IPS DF 4.7 (cell line): Measurements from ENCODE around the gene SFXN3.

Source experiments
- DNase-seq: peaks from one replicate; pipeline ENCODE4 v3.0.0-alpha.2; 2013; ENCODE audit warnings: low spot score; ENCODE audit errors: extremely low read depth

Gene SFXN3

DNA sequence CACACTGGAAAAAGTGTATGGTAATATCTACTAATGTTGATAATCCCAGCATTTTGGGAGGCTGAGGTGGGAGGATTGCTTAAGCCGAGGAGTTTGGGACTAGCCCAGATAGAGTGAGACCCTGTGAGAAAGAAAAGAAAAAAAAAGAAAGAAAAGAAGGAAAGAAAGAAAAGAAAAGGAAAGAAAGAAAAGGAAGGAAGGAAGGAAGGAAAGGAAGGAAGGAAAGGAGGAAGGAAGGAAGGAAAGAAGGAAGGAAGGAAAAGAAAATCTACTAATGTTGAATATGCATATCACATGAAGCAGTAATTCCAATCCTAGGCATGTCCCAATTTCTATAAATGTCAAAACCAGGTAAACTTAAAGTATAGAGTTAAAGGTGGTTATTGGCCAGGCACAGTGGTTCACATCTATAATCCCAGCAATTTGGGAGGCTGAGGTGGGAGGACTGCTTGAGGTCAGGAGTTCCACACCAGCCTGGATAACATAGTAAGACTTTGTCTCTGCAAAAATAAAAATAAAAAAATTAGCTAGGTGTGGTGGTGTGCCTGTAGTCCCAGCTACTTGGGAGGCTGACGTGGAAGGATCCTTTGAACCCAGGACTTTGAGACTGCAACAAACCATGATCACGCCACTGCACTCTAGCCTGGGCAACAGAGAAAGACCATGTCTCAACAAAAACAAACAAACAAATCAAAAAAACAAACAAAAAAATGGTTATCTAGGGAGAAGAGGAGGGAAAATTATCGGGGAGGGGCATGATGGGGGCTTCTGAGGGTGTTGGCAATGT, 25.5 kb downstream of the SFXN3 start:
- DNase-seq: no peak

DNA sequence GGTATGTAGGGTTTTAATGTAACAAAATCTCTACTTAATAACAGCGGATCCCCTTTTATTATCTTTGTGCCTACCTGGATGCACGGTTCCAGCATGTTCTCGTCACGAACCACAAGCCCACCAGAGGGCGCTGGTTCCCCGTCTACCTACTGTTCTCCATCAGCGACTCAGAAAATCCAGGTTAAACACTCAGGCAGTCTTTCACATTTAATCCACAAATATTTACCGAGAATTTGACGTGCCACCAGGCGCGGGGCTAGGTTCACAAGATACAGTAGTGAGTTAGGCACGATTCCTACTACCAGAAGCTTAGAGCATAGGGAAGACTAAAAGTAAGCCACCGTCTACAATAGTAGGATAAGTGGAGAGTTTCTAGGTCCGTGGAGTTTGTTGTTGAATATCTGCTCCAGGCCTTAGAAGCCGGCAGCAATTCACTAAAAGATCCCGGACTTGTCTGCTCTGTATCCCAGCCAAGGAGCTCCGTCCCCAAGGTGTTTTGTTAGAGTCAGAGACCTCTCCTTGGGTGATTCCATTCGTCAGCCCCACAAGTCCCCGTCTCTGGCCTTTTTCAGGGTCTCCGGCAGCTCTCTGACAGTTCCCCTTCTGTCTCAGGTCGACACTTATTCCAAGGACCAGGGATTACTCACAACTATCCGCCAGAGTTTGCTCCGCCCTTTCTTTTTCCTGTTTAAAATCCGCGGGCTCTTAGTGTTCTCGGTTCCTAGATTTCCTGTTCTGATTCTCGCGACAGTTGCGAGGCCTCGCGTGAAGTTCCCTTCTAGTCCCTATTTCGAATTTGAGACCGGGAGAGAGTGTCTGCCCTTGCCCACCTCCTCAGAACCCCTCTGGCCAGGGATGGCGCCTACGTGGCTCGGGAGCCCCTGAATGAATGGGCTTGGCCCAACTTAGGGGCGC, 29.3 kb downstream of the SFXN3 start:
- DNase-seq: no peak

DNA sequence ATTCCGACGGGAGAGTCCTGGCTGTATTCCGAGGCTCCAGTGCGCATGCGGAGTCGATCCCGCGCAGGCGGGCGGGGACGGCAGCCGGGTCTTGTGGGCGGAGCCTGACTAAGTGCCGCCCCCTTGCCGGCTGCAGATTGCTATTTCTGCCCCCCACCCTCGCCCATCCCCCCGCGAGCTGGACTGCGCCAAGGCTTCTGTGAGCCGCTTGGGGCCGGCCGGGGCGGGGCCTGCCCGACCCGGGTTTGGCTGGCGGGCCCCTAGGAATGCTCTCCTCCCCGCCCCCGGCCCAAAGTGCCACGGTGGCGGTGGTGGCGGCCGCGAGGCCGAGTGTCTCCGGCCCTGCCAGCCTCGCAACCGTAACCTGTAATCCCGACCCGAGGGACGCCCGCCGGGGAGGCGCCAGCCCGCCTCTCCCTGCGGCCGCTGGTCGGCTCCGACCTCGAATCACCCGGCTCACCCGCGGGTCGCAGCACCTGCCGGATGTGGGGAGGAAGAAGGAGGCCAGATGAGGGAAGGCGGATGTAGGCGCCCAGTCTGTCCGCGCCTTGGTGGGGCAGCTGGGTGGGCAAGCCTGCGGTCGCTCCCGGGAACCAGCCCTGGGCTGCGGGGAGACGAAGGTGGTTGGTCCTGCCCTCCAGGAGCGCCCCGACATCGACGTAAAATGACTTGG, 30.1 kb downstream of the SFXN3 start:
- no peak for DNase-seq

DNA sequence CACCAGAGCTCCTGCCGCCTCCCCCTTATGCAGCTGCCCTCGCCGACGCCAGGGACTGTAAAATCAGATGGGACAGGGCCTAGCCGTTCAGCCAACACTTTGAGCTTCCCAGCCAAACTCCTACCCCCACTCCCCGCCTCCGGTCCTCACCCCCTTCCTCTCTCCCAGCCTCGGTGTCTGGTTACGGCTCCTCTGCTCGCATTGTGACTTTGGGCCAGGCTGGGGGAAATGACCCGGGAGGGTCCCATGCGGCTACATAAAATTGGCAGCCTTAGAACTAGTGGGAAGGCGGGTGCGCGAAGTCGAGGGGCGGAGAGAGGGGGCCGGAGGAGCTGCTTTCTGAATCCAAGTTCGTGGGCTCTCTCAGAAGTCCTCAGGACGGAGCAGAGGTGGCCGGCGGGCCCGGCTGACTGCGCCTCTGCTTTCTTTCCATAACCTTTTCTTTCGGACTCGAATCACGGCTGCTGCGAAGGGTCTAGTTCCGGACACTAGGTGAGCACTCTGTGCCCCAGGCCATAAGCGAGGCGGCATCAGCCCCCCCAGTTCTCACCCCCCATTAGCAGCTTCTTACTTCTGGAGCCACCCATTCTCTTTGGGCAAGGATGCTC, 30.7 kb downstream of the SFXN3 start, which contains the start of gene KAZALD1:
Gene KAZALD1, plus strand, starts transcription at position 366 of the 608 bp plus-strand sequence. CDS start 604 bp downstream, outside the sequence.
- no peak for DNase-seq

DNA sequence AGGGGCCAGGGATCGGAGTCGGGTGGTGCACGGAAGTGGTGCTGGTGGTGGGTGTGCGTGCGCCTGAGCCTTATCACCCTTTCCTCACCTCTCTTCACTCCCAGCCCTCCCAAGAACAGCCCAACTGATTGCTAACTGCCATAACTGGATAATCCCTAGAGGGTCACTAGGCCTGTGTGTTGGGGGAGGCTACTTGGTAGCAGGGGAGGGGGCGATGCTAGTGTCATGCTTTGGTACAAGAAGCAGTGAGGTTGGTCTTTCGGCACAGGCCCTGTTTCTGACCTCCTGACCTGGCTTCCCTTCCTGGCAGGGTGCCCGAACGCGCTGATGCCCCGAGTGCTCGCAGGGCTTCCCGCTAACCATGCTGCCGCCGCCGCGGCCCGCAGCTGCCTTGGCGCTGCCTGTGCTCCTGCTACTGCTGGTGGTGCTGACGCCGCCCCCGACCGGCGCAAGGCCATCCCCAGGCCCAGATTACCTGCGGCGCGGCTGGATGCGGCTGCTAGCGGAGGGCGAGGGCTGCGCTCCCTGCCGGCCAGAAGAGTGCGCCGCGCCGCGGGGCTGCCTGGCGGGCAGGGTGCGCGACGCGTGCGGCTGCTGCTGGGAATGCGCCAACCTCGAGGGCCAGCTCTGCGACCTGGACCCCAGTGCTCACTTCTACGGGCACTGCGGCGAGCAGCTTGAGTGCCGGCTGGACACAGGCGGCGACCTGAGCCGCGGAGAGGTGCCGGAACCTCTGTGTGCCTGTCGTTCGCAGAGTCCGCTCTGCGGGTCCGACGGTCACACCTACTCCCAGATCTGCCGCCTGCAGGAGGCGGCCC, 31.4 kb downstream of the SFXN3 start:
- DNase-seq: no peak

DNA sequence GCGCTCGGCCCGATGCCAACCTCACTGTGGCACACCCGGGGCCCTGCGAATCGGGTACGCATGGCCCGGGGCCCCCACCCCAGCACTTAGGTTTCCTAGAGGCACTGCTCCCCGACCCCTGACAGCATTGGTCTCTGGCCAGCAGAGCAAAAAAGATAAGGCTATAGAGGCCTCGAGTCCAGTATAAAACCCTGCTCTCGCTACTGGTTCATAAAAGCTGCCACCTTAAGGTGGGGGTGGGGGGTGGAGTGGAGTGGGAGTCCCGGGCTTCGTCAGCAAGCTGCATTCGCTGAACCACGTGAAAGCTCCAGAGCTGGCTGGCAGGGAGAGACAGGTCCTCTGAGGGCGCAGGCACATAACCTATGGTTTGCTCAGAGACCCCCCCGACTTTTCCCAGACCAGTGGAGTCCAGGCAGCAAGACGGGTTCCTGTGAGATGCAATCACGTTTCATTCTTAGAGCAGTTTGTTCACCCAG, 32.1 kb downstream of the SFXN3 start:
- DNase-seq: no peak

DNA sequence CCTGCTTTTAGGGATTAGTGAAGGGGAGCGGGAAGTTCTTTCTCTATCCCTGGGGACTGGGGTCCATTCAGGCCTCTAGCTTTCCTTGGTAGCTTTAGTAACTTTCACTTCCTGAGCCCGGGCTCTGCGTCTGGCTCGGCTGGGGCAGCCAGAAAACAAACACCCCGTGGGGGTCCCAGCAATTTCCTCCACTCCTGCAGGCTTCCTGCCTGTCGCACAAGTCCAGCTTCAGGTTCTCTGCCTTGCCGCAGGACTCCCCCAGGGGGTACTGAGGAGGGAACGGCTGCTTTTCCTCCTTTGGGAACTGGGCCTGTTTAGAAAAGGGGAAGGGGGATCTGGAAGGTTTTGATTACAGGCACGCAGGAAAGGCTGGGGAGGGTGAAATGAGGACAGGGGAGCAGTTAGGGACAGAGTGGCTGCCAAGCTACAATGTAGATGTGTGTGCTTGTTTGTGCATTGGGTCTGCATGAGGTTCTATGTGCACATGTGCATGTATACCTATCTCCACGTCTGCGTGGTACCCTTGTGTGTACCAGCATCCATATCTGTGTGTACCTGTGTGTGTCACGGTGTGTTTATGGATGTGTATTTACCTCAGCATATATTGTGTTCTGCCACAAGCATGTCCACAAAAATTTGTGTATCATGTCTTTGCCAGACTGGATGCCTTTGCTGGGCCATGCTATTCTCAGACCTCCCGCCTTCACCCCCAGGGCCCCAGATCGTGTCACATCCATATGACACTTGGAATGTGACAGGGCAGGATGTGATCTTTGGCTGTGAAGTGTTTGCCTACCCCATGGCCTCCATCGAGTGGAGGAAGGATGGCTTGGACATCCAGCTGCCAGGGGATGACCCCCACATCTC, 32.7 kb downstream of the SFXN3 start:
- no peak for DNase-seq

DNA sequence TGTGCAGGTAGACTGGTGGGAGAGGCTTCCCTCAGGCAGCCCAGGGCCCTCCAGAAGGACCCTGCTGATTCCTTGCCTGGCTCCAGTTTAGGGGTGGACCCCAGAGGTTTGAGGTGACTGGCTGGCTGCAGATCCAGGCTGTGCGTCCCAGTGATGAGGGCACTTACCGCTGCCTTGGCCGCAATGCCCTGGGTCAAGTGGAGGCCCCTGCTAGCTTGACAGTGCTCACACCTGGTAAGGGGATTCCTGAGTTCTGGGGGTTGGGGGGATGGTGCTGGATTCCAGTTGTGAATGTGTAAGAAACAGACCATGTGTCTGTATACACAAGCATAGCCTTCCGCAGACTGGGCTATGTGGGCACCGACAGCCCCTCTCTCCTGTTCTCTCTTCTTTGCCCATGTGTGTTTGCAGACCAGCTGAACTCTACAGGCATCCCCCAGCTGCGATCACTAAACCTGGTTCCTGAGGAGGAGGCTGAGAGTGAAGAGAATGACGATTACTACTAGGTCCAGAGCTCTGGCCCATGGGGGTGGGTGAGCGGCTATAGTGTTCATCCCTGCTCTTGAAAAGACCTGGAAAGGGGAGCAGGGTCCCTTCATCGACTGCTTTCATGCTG, 33.5 kb downstream of the SFXN3 start:
- no peak for DNase-seq

DNA sequence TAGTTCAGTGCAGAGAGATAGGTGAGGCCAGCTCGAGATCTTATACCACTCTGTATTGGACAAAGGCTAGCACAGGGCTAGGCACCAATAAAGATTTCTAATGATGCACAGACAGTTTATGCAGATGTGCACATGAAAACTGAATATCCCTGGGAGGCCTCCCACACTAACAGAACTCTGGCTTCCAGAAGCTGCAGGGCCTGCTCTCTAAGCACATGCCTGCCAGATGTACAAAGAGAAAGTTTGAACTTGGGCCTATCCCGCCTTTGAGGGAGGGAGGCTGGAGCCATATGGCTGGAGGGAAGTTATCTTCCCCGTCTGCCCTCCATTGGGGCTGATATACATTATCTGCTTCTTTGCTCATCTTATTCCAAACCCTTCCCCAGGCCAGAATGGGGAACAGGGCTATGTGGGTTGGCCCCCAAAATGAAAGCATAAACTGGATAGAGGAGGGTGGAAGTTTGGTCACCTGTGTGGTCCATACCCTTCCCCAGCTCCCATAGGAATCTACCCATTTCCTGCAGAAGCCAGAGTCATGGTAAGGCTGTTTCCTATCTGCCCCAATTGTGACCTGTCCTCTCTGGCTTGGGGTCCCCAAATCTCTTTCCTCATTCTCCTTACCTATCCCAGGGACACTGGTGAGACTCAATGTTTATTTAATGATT, 34.6 kb downstream of the SFXN3 start:
- no peak for DNase-seq

DNA sequence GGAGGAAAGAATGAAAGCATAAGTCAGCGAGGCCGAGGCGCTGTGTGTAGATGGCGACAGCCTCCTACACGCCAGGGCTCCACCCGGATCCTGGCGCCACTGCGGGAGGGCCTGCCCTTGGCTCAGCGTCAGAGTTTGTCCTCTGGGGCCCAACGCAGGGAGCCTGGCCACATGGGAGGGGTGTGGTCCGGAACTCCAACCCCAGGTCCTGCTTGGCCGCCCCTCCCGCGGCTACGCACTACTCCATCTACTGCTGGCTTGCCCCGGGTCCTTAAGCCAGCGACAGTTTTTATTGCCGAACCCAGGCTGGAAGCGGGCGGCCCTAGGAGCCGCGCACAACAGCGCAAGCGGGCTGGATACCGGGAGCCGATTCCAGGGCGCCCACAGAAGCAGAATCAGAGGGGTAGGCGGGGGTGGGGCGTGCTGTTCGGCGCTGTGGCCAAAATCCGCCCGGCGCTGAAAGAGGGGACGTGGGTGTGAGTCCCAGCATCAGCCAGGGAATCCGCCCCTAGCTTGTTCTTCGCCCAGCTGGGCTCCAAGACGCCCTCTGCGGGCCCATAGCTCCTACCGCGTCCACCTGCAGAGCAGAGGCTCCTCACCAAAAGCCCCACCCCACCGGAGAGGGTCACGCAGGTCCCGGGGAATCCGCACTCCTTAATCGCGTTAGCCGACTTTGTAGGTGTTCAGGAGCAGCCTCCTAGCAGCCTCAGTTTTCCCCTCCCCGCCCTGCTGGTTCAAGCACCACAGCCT, 35.3 kb downstream of the SFXN3 start:
- no peak for DNase-seq

DNA sequence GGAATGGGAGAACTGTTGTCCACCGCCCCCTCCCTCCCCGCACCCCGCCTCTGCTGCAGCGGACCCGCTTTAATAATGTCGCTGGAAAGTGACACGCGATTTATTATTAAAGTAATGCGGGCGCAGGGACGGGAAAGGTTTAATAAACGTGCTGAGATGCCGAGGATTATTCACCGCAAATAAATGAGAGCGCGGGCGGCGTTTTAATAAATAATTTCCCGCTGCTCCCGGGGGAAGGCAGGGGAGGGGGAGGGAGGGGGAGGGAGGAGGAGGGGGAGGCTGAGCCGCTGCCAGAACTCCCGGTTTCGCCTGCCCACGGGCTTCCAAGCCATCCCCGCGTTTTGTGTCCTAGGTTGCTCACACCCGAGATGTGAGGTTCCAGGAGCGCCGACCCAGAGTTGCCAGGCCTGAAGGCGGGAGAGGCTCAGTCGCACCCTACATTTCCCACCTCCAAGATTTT, 35.9 kb downstream of the SFXN3 start:
- DNase-seq: no peak

DNA sequence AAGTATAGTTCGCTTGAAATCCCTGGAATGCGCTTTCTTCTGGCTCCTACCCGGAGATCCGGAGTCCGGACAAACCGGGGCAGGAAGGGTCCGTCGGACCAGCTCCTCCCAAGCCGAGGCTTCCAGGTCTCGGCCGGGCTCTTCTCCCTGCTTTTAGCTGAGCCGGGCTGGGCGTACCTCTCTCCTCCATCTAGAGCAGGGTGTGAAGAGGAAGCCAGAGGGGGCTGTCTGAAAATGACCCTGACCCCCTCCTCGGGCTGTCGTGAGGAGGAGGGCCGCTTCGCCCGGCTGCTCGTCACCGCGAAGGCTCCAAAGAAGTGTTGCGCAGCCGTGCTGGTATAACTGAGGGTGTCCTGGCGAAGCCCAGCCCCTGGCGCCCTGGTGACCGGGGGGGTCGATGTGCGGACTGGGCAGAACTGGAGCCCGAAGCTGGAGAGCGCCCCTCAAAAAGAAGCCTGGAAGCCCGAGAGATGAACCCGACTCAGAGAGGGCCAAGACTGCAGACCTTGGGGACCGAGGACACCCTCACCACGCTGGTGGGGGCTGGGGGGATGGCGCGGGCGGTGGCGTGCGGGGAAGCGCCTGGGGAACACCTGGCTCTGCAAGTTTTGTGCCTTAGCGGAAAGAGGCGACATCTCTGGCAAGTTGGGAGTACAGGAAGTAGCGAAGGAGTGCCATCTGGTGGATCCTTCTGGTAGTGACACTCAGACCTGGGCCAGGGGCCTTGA, 36.5 kb downstream of the SFXN3 start:
- no peak for DNase-seq

DNA sequence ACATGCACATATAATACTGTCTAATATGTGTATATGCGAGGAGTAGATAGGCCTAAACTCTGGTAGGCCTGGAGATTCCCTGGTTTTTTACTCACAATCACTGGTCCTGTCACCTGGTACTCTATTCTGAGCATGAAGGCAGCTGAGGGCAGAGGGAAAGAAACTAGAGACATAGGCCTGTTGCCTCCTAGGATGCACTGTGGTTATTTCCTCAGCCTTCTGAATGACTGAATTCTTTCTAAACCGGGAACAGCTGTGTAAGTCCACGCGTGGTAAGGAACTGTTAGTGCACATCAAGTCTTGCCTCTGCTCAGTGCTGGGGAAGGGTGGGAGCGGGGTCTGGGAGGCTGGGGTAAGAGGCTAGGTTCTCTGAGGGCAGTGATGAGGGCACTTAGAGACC, 38.4 kb downstream of the SFXN3 start:
- no peak for DNase-seq

DNA sequence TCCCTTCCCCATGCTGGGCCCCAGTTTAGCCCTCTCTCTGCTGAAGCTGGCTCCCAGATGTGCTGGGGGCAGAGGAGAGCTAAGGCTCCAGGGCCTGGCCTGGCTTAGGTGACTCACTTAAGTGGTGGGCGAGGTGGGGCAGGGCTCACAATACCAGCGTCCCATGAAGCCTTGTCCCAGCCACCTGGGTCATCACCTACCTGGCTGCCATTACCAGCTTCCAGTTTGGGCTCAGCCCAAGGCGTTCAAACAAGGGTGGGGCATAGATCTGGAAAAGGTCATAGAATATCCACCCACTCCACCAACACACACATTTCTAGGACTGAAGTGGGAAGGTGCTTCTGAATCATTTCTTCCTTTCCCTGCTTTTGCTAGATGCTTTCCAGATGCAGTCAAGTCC, 39.1 kb downstream of the SFXN3 start:
- DNase-seq: no peak

DNA sequence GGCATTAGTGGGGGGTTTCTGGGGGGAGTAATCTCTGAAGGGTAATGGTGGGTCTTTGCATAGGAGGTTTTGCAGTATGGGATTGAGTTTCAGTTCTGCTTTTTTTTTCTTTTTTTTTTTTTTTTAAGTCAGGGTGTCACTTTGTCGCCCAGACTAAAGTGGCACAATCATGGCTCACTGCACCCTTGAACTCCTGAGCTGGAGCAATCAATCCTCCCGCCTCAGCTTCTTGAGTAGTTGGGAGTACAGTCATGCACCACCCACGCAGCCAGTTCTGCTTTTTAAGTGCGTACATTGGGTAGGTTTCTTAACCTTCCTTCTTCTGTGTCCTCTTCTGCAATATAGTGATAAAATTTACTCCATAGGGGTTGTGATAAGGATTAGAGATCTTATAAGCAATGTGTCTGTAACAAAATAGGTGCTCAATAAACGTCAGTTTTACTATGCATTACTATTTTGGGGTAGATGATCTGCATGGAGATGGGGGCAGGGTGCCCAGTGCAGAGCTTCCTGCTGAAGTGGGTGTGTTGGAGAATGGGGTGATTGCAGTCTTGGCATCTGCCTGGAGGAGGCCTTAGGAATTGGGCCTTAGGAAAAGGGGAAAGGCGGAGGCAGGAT, 40.3 kb downstream of the SFXN3 start:
- no peak for DNase-seq

DNA sequence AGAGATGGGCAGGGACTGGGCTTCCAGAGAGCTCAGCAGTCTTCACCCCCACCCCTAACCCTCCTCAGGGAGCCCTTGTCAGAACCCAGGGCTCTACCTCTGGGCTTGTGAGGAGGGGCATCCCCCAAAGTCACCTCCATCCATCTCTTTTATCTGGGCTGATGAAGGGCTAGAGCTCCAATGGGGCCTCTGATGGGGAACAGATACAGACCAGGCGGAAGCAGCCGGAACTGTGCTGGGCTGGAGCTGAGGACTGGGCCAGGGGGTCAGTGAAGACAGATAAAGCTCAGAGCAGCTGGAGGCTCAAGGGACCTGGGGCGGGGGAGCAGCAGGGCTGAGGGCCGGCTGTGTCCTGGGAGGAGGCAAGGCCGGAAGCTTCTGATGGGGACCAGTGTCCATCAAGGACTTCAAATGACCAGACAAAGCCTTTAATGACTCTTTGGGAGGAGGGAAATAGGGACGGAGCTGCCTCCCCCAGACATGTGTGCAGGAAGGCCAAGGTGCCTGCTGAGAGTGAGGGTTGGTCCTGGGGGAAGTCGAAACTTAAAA, 40.9 kb downstream of the SFXN3 start:
- DNase-seq: no peak
